CD4-positive, alpha-beta T cell treated with Interleukin-17A for 4 hours (primary cell): ENCODE data around the gene EDC3.
"Not testable (repeated sequence)": the region's sequence is repeated elsewhere in the genome, so short reads cannot be mapped to it uniquely, and the experiment has no call there.

Experiments
- DNase-seq: peaks from one replicate; pipeline ENCODE4 v3.0.0-alpha.2; 2020; ENCODE audit warnings: mixed read lengths

Gene EDC3

GRCh38 chr15:74709892-74710291 lies 14.1 kb upstream of the EDC3 start:
- DNase-seq, result no peak

- DNase-seq, result no peak
These were observed 13.2 kb upstream of the EDC3 start for GRCh38 chr15:74709011-74709410.

- no peak for DNase-seq
These were observed 984 bp upstream of the EDC3 start for GRCh38 chr15:74696808-74697207.

DNA sequence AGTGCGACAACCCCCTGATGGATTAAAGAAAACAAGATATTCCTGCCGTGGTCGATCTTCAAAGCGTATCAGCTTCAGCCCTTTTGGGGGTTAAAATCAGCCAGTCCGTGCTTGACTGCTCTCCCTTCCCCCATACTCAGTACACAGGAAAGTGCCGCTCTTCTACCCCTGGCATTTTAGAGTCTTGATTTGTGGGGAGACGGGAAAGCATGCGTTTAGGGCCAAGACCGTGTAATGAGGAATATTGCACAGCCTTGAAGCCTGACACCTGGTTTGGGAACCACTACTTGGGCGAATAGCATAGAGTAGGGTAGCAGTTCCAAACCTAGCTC lies 540 bp upstream of the EDC3 start:
- no peak for DNase-seq

DNA sequence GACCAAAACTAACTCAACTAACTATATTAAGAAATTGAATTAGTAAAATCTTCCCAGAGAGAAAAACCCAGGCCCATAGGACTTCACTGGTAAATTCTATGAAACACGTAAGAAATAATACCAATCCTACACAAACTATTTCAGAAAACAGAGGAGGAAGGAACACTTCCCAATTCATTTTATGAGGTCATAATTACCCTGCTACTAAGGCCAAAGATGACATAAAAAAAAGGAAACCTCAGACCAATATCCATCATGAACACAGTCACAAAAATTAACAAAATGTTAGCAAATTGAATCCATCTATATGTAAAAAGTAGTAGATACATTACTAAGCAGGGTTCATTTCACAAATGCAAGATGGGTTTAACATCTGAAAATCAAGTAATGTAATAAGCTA lies 3.5 kb downstream of the EDC3 start:
- no peak for DNase-seq

GRCh38 chr15:74683758-74684157 lies 12.1 kb downstream of the EDC3 start:
- DNase-seq, result no peak

DNA sequence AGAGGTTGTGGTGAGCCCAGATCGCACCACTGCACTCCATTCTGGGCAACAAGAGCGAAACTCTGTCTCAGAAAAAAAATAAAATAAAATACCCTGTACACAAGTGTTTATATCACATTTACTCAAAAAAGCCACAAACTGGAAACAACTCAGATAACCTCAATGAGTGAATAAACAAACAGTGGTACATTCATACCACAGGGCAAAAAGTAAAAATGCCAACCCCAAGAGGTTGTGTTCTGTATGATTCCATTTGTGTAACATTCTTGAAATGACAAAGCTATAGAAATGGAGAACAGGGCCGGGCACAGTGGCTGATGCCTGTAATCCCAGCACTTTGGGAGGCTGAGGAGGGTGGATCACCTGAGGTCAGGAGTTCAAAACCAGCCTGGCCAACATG lies 12.9 kb downstream of the EDC3 start:
- DNase-seq, result no peak

DNA sequence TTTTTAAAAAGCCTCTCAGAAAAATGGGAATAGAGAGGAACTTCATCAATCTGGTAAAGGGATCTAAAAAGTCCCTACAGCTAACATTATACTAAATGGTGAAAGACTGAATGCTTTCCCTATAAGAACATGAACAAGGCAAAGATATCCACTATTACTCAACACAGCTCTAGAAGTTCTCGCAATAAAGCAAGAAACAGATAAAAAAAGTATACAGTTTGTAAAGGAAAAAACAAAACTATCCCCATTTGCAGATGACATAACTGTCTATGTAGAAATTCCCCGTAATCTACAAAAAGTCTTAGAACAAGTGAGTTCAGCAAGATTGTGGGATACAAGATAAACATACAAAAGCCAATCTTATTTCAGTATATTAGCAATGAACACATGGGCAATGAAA lies 15.4 kb downstream of the EDC3 start:
- no peak for DNase-seq

DNA sequence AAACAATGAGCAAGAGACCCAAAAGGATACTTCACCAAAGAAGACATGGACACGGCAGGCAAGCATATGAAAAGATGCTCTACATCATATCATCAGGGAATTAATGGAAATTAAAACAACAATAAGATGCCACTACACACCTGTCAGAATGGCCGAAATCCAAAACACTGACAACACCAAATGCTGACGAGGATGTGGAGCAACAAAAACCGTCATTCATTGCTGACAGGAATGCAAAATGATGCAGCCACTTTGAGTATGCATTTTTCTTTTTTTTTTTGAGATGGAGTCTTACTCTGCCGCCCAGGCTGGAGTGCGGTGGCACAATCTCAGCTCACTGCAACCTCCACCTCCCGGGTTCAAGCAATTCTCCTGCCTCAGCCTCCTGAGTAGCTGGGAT lies 19.0 kb downstream of the EDC3 start:
- DNase-seq, result no peak

DNA sequence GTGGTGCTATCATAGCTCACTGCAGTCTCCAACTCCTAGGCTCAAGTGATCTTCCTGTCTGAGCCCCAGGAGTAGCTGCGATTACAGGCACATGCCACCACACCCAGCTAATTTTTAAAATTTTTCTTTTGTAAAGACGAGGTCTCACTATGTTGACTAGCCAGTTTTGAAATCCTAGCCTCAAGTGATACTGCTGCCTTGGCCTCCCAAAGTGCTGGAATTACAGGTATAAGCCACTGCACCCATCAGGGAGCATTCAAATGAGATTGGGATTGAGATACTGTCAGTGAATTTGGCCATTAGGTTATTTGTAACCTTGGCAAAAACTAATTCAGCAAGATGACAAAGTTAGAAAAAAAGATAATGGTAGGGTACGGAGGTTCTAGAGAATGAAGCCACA lies 21.7 kb downstream of the EDC3 start:
- no peak for DNase-seq

GRCh38 chr15:74669627-74670026 lies 26.2 kb downstream of the EDC3 start:
- DNase-seq, result no peak

DNA sequence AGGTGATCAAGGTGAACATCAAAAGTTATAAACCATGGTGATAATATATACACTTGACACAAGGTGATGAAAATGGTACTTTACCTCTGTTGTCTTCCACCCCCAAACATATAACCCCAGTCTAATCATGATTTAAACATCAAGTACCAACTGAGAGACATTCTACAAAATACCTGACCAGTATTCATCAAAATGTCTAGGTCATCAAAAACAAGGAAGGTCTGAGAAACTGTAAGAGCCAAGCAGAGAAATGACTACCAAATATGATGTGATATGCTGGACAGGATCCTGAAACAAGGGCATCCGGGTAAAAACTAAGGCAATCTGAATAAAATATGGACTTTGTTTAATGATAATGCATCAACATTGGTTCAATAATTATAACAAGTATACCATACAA lies 27.8 kb downstream of the EDC3 start:
- no peak for DNase-seq

DNA sequence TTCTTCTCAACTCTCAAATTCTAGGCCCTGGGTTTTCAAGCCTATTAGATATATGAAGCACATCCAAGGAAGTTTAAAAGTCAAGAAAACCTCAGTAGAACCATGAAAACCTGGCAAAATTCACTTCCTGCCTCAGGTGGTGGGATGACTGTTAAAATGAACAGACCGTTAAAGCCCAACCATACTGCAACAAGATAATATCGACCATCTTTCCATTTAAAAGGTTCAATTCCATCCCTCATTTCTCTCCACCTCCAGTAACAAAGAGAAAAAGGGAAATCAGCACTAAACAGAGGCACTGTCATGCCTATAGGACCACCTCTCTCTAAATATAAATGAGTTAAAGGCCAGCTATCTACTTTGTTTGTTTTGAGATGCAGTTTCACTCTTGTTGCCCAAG lies 31.2 kb downstream of the EDC3 start:
- DNase-seq, result no peak

DNA sequence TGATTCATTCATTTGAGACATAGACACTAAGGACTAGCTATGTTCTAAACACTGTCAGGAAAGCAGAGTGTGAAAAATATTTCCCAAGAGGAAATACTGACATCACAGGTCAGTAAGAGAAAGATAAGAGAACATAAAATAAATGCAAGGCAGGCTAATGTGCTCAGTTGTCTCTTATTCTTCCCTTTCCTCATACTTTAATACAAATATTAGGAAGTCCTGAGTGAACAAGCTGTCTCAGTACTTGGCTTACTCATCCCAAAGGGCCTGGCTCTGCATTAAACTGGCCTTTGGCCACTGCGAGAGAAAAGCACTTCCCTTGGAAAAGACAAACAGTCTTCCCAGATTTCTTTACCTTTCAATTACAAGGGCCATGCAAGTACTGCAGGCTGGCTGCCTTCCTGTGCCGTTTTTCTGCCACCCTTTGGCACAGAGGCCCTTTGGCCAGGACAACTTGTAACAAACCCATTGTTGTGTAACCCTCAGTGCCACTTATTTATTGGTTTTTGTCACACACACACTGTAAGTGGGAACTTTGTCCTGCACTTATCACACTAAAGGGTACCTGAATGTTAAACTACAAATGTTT lies 31.7 kb downstream of the EDC3 start:
- no peak for DNase-seq

DNA sequence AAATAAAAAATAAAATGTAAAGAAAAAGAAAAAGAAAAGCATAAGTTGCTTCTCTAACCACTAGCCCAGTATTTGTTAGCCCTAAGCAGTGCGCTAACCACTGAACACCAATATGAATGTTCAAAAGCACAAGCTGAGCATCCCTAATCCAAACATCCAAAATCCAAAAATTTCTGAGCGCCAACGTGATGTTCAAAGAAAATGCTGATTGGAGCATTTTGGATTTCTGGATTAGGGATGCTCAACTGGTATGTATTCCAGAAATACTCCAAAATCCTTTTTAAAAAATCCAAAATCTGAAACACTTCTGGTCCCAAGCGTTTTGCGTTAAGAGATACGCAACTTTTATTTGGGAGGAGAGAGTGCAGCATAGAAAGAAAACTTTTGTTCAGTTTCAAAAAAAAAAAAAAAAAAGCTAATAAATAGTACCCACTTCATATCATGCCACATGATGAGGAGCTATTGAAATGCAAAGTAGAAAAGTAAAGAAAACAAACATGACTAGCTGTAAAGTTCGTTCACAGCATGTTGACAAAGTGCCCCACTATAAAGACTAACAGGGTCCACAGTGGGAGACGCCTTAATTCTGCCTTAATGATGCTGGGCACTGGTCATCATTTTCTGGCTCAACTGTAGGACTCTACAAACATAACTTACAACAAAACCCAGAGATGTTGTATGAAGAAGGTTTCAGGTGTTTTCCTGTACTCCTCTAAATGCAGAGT lies 32.4 kb downstream of the EDC3 start:
- DNase-seq, result no peak

DNA sequence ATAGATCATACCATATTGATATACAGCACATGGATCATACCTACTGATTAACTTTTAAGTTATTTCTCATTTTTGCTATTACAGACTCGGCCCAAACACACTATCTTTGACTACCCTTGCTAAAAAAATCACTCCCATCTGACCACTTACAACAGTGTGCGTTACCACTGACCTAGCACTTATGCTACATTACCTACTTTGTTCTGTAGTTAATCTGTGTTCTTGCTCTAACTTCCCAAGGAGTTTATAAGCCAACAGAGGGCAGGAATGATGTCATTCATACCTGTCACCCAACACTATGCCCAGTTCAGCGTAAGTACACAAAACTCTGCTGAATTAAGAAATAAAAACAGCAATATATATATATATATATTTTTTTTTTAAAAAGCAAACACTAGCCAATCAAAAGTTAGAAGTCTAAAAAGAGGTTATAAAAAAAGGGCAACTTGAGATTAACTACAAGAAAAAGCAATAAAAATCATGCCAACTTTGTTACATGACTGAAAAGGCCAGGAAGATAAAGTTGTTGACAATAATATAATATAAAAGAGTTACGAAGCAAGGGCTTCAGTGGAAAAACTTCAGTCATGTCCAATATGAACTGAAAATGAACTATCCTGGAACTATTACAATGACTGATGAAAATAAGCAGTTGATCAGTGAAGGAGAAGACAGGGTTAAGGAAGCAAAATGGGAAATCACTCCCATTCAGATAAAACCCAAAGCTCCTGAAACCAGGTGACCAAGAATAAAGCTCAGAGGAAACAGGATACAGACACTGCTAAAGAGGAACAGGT lies 33.6 kb downstream of the EDC3 start:
- DNase-seq, result no peak

DNA sequence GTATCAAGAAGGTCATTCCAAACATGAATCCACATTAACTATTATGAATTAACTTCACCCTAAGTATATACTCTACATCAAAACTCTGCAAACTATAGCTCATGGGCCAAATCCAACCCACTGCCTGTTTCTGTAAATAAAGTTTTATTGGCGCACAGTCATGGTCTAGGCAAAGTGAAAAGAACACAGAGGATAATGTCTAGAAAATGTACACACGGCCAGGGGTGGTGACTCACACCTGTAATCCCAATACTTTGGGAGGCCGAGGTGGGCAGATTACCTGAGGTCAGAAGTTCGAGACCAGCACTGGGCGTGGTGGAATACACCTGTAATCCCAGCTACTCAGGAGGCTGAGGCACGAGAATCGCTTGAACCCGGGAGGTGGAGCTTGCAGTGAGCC lies 34.5 kb downstream of the EDC3 start:
- not testable (repeated sequence) for DNase-seq

DNA sequence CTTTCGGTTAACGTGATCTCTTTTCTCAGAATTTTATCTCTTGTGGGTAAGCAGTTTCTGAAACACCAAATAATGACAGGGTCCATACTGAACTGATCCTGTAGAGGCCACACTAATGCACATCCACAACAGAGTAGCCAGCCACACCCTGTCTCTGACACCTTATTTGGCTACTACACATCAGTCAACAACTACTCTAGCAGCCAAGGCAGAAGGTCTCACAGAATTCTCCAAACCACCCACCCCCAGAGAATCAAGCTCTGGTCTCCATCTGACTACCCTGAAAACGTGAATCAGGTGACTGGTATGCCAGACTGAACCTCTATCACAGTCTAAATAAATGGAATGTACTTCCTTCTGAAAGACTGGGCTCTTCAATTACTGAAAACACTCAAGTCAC lies 38.0 kb downstream of the EDC3 start:
- no peak for DNase-seq

GRCh38 chr15:74656935-74657535 lies 38.8 kb downstream of the EDC3 start:
- DNase-seq, result no peak

DNA sequence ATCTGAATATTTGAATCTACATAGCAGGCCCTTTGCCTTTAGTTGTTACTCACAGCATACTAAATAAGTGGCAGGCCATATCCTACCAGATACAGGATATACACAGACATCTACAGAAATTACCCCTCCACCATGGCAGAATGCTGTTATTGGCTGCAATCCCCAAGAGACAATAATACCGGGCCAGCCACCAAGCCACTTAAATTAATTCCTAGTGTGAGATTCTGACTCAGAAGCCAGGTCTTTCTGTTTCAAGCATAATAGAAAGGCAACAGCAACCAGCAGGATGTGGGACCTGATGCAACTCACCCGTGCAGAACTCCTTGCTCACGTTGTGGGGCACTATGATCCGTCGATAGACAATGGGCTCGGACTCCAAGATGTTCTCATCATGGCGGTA lies 40.4 kb downstream of the EDC3 start:
- no peak for DNase-seq

- DNase-seq, result no peak
These were observed 42.3 kb downstream of the EDC3 start for GRCh38 chr15:74653426-74654102.

DNA sequence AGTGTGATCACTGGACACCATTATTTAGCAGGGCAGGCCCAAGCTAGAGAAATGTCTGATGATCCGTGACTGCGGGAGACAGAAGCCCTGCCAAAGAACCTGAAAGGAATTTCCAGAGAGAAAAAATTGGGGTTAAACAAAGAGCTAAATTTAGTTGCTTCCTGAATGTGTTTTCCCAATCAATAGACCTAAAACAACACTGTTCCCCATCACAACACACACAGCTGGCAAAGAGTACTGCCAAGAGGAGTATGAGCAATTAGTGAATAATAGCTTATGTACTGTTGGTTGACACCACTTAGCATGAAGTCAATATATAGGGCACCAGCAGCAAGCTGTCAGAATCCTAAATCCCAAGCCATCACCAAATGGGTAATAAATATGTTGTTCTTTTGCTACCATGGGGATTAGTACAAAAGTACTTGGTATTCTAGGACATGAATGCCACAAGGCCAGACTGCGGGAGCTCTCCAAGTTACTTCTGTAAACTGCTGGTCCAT lies 44.5 kb downstream of the EDC3 start:
- no peak for DNase-seq
